CD4-positive, alpha-beta T cell treated with Interleukin-2 at 100 ng/mL for 4 hours (primary cell): ENCODE results near the gene CPNE5.
A peak's percentile ranks its signal among the peaks of the same experiment; 100 is the strongest.

Source experiments
- DNase-seq: peaks from one replicate; pipeline ENCODE4 v3.0.0-alpha.2; 2020; ENCODE audit warnings: low spot score

The CPNE5 gene

DNA sequence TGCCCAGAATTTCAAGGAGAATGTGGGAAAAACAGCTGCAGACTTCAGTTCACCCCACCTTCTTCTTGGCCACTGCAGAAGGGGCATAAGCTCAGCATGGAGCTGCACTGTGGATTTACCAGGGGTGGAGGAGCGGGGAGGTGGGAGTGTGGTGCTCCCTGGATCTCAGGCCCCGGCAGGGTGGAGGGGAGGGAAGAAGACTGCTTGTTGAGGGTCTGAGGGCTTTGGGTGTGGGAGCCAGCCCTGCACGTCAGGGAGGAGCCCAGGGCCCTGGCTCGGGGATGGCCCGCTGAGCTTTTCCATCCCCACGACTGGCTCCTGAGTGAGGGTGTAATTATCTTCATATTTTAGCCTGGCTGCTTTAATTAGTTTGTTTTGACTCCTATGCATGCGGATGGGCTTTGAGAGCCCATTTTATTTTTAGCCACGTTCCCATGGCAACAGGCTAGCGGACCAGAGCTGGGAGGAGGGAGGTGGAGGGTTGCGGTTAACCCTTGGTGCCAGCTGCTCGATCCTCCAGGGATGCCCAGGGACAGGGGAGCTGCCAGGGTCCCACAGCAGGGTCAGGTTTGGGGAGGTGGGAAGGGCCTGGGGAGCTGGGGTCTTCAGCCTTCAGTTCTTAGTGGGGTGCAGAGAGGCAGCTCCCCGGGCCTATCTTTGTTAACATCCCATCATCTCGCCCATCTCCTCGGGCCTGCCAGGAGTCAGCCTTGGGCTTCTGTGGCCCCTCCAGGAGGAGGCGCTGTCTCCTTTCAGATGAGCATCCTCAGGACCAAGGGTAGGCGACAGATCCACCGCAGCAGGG, 73.4 kb downstream of the CPNE5 start:
- peak; percentile 85 for DNase-seq

DNA sequence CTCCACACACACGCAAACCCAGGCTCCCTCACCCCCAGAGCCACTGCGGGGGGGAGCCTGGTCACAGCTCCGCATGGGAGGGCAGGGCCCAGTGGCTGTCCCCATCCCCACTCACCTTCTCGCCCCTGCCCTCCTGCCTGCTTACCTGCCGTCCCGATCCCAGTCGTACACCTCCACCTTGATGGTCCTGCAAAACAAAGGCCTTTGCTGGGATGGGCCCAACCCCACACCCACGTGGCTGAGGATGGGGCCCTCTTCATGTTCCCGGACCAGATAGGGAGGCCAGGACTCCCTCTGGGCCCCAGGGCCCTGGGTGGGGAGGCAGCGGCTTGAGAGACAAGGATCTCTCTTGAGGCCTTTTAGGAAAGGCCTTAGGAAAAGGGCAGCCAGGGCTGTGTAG, 74.1 kb downstream of the CPNE5 start:
- no peak for DNase-seq

DNA sequence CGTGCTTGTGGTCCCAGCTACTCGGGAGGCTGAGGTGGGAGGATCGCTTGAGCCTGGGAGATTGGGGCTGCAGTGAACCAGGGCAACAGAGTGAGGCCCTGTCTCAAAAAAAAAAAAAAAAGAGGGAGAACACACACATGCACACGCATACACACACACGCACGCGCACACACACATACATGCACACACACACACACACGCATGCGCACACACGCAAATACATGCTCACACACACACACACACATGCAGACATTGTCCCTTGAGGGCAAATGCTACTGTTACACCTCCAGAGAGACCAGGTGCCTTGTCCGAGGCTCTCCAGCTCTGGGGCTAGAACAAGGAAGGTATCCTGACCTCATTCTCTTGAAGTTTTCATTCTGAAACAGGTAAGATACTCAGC, 77.1 kb downstream of the CPNE5 start:
- DNase-seq = no peak

DNA sequence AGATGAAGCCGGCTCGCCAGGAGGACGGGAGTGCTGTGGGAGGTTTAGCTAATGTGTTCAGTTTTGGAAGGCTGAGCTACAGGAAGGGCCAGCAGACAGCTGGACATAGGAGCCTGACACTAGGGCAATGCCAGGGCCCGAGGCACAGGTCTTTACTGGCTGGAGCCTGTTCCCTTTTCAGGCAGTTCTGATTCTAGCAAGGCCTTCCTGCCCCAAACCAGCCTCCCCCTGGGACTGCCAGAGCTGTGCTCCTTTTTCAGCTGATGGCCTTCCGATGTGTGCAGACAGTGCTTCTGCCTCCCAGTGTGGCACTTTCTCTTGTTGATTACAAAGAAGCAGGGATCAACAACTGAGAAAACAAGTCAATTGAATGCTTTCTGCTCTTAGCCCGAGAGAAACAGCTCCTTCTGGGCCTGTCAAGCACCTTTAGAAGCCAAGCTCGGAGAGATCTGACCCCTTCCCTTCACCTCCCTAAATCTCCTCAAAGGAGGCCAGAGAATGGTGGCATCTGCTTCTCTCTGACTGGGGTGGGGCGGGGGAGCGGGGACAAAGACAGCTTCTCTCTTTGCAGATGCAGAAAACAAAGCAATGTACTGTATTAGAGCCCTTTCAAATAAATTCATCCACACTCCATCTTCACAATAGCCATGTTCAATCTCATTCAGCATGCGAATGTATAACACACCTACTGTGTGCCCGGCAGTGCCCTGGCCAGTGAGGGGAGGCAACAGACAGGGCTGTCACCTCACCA, 78.4 kb downstream of the CPNE5 start:
- DNase-seq = no peak

DNA sequence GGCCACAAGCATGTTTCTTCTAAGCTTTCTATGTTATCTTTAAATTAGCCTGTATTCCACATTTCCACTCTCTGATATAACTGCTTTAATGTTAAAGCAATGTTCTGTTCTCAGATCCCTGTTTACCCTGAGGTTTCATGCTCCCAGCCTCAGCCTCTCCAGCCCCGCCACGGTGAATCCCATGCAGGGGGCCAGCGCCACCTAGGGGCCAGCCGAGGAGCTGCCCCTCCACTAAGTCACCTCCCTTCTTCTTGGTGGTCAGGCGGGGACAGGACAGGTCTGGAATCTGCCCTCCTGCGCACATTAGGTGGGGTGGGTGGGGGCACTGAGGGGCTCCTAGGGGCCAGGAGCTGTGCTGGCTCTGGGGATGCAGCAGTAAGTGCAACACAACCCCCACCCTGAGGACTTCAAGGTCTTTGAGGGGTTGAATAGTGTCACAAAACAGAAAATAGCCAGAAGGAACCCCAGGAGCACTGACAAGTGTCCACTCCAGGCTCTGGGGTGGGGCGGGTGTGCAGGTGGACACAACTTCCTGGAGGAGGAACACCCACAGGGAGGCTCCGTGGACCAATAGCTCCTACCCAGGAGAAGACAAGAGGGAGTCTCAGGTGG, 80.0 kb downstream of the CPNE5 start:
- DNase-seq = peak; percentile 83

DNA sequence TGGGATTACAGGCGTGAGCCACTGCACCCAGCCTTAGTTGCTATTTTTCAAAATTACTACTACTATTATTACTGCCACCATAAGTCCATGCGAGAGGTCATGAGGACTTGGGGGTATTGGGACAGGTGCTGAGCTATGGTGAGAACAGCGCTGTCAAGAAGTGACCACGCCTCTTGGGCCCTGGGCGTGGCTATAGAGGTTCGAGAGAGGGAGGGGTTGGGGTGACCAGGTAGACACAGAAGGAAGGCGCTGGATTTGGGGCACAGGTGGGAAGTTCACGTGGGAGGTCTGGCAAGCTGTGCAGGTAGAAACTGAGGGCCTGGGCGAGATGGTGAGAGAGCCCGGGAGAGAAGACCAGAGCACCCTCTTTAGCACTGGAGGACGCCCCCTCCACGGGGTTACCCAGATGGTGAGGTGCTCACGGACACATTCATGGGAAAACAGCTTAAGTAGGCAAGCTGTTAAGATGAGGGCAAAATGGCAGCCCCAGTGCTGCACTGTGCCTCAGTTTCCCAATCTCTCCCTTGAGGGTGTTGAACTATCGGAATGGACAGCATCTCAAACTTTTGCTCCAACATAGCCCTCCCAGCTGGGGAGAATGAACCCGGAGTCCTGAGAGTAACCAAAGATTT, 80.6 kb downstream of the CPNE5 start:
- no peak for DNase-seq

DNA sequence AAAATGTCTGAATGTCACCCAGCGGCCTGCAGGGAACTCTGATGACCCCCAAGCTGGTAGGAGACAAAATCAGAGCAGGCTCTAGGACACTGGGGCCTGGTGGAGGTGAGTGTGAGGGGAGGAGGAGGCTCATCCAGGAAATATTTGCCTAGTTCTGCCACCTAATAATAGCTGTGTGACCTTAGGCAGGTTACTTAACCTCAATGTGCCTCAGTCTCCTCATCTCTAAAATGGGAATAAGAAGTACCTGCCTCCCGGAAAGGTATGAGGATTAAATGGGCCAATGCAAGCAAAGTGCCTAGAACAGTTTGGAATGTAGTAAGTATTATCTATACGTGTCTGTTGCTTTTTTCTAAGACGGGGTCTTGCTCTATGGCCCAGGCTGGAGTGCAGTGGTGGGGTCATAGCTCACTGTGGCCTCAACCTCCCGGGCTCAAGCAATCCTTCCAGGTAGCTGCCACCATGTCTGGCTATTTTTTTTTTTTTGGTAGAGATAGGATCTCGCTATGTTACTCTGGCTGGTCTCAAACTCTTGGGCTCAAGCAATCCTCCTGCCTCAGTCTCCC, 81.2 kb downstream of the CPNE5 start:
- DNase-seq = no peak

DNA sequence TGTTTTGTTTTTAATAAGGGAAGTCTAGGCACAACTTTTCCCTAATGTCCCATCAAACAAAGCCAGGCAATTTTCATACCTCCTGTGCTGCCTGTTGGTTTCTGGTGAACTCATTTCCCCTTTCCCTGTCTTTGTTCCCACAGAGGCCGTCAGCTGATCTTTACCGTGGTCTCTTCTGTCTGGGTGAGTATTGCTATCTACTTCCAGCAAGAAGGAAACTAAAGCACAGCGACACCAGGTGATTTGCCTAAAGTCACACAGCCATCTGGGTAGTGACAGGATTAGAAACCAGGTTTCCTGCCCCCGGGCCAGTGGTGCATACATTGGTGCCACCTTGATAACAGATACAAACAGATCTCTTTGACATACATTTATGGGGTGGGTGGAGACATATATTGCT, 82.0 kb downstream of the CPNE5 start:
- peak; percentile 70 for DNase-seq

DNA sequence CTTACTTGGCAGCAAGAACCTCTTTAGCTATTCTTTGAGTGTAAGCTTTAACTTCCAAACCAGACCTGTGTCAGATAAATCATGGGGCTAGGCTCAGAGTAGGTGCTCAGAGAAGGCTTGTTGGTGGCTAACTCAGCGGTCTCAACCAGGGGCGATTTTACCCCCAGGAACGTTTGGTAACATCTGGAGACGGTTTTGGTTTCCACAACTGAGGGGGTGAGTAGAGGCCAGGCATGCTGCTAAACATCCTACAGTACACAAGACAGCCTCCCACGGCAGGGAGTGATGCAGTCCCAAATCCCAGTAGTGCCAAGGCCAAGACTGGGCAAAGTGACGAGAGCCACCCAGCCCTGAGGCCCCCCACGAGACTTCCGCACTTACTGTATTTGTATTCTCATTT, 82.5 kb downstream of the CPNE5 start:
- DNase-seq = no peak

DNA sequence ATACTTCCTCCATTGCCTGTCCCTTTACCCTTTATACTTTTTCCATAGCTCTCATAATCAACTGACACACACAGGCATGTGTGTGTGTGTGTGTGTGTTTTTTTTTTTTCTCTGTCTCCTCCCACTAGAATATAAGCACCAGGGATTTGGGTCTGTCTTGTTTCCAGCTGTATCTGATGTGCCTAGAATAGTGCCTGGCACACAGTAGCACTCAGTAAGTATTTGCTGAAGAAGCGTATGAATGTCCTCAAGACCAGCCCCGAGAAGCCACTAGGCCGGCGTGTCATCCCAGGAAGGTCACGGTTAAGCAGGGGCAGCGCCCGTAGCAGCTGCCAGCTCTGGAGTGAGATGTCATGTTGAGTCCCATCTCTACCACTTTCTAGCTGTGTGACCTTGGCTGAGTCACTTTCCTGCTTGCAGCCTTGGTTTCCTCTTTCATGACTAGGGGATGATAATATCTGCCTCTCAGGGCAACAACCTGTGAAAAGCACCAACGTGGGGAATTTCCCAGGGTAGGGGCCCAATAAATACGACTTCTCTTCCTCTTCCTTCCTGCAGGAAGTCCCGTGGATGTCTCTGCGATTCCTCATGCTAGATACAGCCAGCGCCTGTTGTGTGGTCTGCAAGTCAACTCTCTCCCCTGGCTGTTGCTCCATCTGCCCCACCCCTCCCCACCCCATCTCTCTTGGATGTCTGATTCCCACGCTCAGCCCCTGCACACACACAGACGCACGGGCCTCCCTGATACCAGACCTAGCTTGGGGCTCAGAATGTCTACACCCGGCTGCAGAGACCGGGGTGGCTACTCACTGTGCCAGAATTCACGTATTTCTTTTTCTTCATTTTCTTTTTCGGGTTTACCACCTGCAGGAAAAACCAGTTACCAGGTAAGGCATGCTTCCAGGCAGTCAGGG, 83.6 kb downstream of the CPNE5 start:
- peak; percentile 93 for DNase-seq

DNA sequence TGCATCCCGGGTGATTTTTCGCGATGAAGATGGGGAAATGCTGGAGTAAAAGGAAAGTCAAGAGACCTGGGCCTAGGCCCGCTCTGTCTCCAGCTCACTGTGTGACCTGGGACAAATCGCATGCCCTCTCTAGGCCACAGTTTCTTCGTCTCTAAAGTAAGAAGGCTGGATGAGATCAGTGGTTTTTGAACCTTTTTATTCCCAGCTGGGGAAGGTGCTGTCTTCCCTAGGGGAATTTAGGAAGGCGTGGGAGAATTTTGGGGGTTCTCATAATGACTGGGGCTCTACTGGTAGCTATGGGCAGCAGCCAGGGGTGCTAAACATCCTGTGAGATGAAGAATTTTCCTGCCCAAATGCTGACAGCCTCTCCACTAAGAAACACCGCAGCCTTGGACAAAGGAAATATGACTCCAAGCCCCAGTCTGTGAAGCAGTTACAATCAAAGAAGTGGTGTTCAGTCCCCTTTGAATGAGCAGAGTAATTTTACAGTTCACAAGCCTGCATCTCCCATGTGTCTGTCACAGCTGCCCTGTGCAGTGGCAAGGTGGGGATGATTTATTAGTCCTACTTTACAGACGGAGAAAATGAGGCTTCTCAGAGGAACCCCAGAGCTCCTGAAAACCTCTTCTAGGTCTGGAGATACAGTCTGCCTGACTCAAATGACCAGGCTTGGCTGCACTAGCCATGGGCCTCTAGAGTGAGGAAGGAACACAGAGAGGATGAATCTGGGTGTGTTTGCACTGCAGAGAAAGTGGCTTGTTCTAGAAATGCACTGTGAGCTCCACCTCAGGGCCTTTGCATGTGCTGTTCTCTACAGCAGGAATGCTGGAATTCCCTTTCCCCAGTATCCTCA, 84.4 kb downstream of the CPNE5 start:
- no peak for DNase-seq

DNA sequence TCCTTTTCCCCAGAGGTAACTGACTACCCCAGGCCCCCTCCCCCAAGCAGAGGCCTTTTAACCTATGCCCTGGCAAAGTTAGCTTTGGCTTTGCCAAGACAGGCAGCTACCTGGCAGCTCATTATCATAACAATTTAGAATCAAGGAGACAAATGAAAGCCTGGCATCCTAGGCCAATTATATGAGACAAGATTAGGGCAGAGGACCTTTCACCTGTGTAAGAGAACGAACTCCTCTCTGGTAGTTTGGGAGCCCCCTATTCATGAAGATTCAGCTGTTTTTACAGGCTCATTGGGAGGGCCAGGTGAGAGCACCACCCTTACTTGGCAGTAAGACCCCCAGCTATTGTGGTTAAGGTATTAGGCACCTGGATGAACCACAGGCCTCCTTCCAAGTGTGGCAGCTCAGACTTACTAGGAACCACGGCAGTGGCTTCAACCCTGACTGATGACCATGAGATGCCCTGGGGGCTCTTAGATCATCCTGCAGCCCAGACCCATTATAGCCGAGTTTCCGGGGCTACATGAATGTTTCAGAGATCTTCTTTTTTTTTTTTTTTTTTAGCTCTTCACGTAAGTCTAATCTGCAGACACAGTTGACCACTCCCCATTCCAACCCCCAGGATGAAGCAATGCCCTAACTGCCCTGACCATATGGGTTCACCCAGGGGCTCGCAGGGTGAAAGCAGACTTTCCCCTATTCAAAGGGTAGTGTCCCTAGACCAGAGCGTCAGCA, 85.4 kb downstream of the CPNE5 start:
- no peak for DNase-seq

DNA sequence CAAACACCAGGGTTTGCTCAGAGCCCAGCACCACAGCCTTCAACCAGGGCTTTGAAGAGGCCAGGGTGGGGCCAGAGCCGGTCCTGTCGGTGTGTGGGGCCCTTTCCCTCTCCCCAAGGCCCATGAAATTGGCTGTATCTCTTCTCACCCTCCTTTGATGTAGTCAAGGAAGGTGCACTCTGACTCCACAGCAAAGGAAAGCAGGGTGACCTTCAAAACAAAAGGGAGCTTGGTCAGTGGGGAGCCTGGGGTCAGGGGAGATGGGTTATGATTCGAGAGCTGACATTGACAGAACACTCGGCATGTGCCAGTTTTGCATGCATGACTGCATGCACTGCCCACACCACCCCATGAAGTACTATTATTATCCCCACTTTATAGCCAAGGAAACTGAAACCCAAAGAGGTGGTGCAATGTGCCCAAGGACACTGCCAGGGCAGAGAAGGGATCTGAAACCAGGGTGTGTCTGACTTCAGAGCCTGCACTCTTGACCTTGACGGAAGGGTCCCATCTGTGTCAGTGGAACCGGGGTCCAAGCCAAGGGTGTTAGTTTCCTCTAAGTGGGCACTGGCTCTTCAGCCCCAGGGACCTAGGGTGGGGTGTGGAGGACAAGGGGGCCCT, 86.2 kb downstream of the CPNE5 start:
- no peak for DNase-seq

DNA sequence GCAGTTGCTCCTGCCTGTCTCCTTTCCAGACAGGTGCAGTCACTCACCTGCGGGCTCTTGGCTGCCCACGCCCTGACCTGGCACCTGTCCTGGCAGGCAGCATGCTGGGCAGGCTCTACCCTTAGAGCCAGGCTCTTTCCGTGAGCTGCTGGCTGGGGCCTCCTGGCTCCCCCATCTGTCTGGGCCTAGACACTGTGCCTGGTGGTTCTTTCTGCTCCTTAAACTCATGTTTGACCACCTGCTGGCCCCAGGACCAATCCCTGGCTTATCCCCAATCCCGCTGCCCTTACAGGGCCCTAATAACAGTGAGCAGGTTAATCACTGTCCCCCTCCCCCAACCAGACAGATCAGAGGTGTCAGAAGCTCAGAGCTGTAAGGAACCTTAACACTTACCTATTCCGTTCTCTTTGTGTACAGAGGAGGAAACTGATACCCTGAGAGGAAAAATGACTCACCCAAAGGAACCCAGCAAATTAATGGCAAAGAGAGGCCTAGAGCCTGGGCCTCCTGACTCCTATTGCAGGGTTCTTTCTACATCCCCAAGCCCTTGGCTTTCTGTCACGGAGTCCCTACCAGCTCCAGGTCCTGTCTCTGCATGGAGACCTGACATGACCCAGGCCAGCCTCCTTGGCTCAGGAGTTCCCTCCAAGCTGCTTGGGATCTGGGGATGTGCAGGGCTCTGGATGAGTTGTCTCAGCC, 86.9 kb downstream of the CPNE5 start:
- peak; percentile 61 for DNase-seq

DNA sequence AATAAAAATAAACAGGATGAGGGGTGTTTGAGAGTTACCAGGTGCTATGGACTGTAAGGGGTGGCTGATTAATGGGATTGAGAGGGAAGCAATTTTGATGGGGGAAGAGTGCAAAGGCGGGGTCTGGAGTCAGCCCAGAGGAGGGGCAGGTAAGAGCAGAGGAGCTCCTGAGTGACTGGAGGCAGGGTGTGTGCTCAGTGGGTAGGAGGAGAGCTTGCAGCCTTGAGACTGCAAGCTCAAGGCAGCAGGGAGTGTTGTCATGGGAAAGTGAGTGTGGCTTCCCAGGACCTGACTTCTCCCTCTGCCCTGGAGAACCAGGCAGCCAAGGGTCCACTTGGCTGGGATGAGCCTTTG, 87.4 kb downstream of the CPNE5 start:
- no peak for DNase-seq

DNA sequence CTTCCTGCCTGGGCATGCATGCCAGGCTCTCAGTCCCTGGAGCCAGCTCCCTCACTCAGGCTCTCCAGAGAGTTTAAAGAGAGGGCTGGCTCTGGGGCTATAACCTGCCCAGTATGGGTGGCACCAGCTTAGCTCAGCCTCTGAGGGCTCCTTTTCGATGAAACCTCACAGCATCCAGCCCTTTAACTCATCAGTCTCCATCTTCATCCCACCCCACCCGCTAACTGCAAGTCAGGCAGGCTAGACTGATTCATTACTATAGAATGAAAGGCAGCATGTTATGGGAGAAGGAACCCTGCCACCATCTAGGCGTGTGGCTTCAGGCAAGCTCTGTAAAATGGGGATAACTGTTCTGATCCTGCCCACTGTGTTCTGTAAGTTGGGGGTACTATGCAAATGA, 88.2 kb downstream of the CPNE5 start:
- no peak for DNase-seq

DNA sequence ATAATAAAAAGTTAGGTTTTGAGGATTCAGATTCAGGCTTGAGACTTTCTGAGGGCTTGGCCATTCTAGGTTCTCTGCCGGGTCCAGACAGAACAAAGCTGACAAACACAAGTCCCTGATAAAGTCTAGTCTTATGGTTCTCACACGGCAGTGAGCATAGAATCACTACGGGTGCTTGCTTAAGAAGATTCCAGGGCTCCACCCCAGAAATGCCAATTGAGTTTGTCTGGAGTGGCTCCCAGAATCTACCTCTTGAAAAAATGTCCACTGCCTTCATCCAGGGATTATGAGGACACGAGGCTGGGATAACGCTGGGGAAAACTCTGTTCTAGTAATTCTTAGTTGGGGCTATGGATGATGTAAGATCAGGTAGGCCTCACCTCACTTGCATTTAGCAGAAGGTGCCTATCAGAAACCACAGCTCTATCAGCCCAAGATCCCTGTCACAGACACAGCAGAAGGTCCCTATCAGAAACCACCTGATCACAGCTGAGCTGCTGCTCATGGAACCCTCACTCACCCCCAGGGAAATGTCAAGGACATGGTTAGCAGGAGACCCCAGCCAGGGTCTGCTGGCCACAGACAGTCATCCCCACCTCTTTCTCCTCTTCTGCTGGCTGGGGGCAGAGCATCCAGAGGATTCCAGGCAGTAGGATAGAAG, 89.3 kb downstream of the CPNE5 start:
- no peak for DNase-seq

DNA sequence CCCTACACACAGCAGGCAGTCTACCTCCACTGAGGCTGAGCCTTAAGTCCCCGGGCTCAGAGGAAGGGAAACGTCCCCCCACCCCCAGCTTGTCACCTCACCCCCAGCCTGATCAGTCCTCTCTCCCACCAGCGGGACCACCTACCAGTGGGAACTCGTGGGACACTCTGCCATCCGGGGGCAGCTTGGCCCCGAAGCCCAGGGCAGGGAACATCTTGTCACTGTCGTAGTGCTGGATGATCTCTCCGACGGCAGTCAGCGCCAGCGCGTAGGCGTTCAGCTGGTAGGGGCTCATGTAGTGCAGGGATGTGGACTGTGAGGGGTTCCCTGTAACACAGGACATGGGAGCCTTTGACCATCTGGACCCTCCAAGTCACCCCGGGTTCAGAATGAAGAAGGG, 93.0 kb downstream of the CPNE5 start:
- no peak for DNase-seq
